SK-N-SH treated with all-trans-retinoic acid at 6 μM for 48 hours (cell line): ENCODE results near the gene TMEM217.

Experiments used
- ARNTL ChIP-seq: fragments of 450-650 bp; formaldehyde crosslinking; IDR thresholded peaks from 2 replicates; pipeline ENCODE4 v1.5.0; 2020; ENCODE audit warnings: low read depth, mild to moderate bottlenecking, moderate library complexity, borderline replicate concordance
- CREB5 ChIP-seq: fragments of 250-450 bp; sonication (Bioruptor Pico); IDR thresholded peaks from 2 replicates; pipeline ENCODE4 v1.5.1; 2020; ENCODE audit warnings: low read depth, mild to moderate bottlenecking, moderate library complexity
- GLIS3 ChIP-seq: fragments of 250-450 bp; sonication (Bioruptor Pico); IDR thresholded peaks from 2 replicates; pipeline ENCODE4 v1.5.0; 2020; ENCODE audit warnings: mild to moderate bottlenecking, moderate library complexity
- ISL1 ChIP-seq: fragments of 250-450 bp; sonication (Bioruptor Pico); IDR thresholded peaks from 2 replicates; pipeline ENCODE4 v2.1.2; 2022; ENCODE audit warnings: mild to moderate bottlenecking, moderate library complexity
- PATZ1 ChIP-seq: fragments of 250-450 bp; sonication (Bioruptor Pico); IDR thresholded peaks from 2 replicates; pipeline ENCODE4 v1.8.0; 2020; ENCODE audit warnings: mild to moderate bottlenecking, moderate library complexity, borderline replicate concordance
- POU6F1 ChIP-seq: fragments of 250-450 bp; sonication (Bioruptor Pico); IDR thresholded peaks from 2 replicates; pipeline ENCODE4 v1.8.0; 2021; ENCODE audit warnings: low read depth, mild to moderate bottlenecking, moderate library complexity, borderline replicate concordance
- RARB ChIP-seq: fragments of 250-450 bp; sonication (Bioruptor Pico); IDR thresholded peaks from 2 replicates; pipeline ENCODE4 v1.8.0; 2021; ENCODE audit warnings: mild to moderate bottlenecking, moderate library complexity
- TCF4 ChIP-seq: fragments of 250-450 bp; sonication (Bioruptor Pico); IDR thresholded peaks from 2 replicates; pipeline ENCODE4 v1.8.0; 2021; ENCODE audit warnings: mild to moderate bottlenecking, moderate library complexity, borderline replicate concordance
- TSHZ2 ChIP-seq: fragments of 250-450 bp; sonication (Bioruptor Pico); IDR thresholded peaks from 2 replicates; pipeline ENCODE4 v1.5.0; 2020; ENCODE audit warnings: mild to moderate bottlenecking, moderate library complexity
- ZFP3 ChIP-seq: fragments of 250-450 bp; sonication (Bioruptor Pico); IDR thresholded peaks from 2 replicates; pipeline ENCODE4 v1.5.0; 2020; ENCODE audit warnings: mild to moderate bottlenecking, moderate library complexity
- ZFP30 ChIP-seq: fragments of 450-650 bp; formaldehyde crosslinking; IDR thresholded peaks from 2 replicates; pipeline ENCODE4 v1.5.0; 2022; ENCODE audit warnings: mild to moderate bottlenecking, moderate library complexity
- ZNF70 ChIP-seq: fragments of 450-650 bp; formaldehyde crosslinking; IDR thresholded peaks from 2 replicates; pipeline ENCODE4 v1.5.0; 2020; ENCODE audit warnings: mild to moderate bottlenecking, moderate library complexity
- ZNF8 ChIP-seq: fragments of 450-650 bp; formaldehyde crosslinking; IDR thresholded peaks from 2 replicates; pipeline ENCODE4 v1.5.0; 2020; ENCODE audit warnings: mild to moderate bottlenecking, moderate library complexity

GRCh38 chr6:37218061-37218460, 39.9 kb downstream of the TMEM217 start:
- no peak for TF ChIP-seq GLIS3 (CRISPR knock-in tag)
- no peak for TF ChIP-seq ZFP30 (CRISPR knock-in tag)
- TF ChIP-seq ARNTL (CRISPR knock-in tag): no peak
- no peak for TF ChIP-seq POU6F1 (CRISPR knock-in tag)
- TF ChIP-seq PATZ1: no peak
- no peak for TF ChIP-seq ZNF70 (CRISPR knock-in tag)
- no peak for TF ChIP-seq RARB (CRISPR knock-in tag)
- no peak for TF ChIP-seq TCF4 (CRISPR knock-in tag)
- no peak for TF ChIP-seq ZNF8 (CRISPR knock-in tag)
- no peak for TF ChIP-seq ISL1 (CRISPR knock-in tag)
- TF ChIP-seq TSHZ2: no peak
- TF ChIP-seq ZFP3 (CRISPR knock-in tag): no peak
- no peak for TF ChIP-seq CREB5
